GM21423 (cell line): ENCODE data around the gene ZNF320.
A peak's percentile ranks its signal among the peaks of the same experiment; 100 is the strongest.
"Not testable (repeated sequence)": the region's sequence is repeated elsewhere in the genome, so short reads cannot be mapped to it uniquely, and the experiment has no call there.

ENCODE experiments used
- ATAC-seq: cut with Tn5 transposase; IDR thresholded peaks from one replicate; pipeline ENCODE4 v1.9.1; 2021; ENCODE audit warnings: mild to moderate bottlenecking, moderate library complexity; ENCODE audit not compliant: unreplicated experiment

Gene ZNF320

GRCh38 chr19:52897138-52897935, at the start of gene ZNF320:
TSS of gene ZNF320 (minus strand) at chr19:52897635. CDS start at chr19:52890255, 7,380 bp downstream.
- peak; percentile 99 for ATAC-seq

GRCh38 chr19:52946322-52947310, 49.2 kb upstream of the ZNF320 start:
- no peak for ATAC-seq

- ATAC-seq, result no peak
Measured at GRCh38 chr19:52945652-52946321, 48.4 kb upstream of the ZNF320 start.

GRCh38 chr19:52944703-52945493, 47.5 kb upstream of the ZNF320 start:
- ATAC-seq, result not testable (repeated sequence)

- ATAC-seq, result no peak
Measured at GRCh38 chr19:52943884-52944643, 46.6 kb upstream of the ZNF320 start.

- no peak for ATAC-seq
Measured at GRCh38 chr19:52943134-52943883, 45.9 kb upstream of the ZNF320 start.

GRCh38 chr19:52942386-52943133, 45.1 kb upstream of the ZNF320 start:
- peak; percentile 95 for ATAC-seq

GRCh38 chr19:52941941-52942385, 44.5 kb upstream of the ZNF320 start:
- peak; percentile 29 for ATAC-seq

GRCh38 chr19:52941523-52941922, 44.1 kb upstream of the ZNF320 start:
- not testable (repeated sequence) for ATAC-seq

- ATAC-seq, result not testable (repeated sequence)
Measured at GRCh38 chr19:52940905-52941304, 43.5 kb upstream of the ZNF320 start.

- no peak for ATAC-seq
Measured at GRCh38 chr19:52938761-52939160, 41.3 kb upstream of the ZNF320 start.

GRCh38 chr19:52936954-52937325, 39.5 kb upstream of the ZNF320 start:
- ATAC-seq, result no peak

- no peak for ATAC-seq
Measured at GRCh38 chr19:52936151-52936953, 38.9 kb upstream of the ZNF320 start.

- ATAC-seq, result no peak
Measured at GRCh38 chr19:52935434-52935833, 38.0 kb upstream of the ZNF320 start.

- ATAC-seq, result not testable (repeated sequence)
Measured at GRCh38 chr19:52924641-52925040, 27.2 kb upstream of the ZNF320 start.

- no peak for ATAC-seq
Measured at GRCh38 chr19:52923778-52924593, 26.6 kb upstream of the ZNF320 start.
